Pancreas (tissue), 10 donors: Measurements from ENCODE around the gene PRSS27. TPM values are rescaled to one million over a fixed set of nuclear protein-coding genes. Genes with fewer than 3 reads are reported as not detected.

Experiments used
- ATAC-seq, 4 donors: fragments of 200-7000 bp; cut with Tn5 transposase; one replicate each; pipeline versions ENCODE4 v1.8.0 to v1.9.1; 2020; ENCODE audit warnings: mild to moderate bottlenecking in 4 of 4, moderate library complexity in 4 of 4
- DNase-seq, 6 donors: peaks; one replicate each; pipeline ENCODE4 v3.0.0-alpha.2; 2020
- FAIRE-seq: peaks from 2 replicates; lab custom pipeline; 2012; peaks lifted over from hg19 to GRCh38; lab: Jason Lieb, UNC
- H3K27ac ChIP-seq, 4 donors: fragments of 200-600 bp; sonication (generic); 1 replicate in 3 of 4; 2 replicates in 1 of 4; pipeline versions ENCODE4 v1.5.0 to v1.8.0; 2020
- H3K27me3 ChIP-seq, 4 donors: fragments of 200-600 bp; one replicate each; pipeline ENCODE4 v1.8.0; 2021
- H3K36me3 ChIP-seq, 3 donors: fragments of 200-600 bp; sonication (generic) in 1 of 3; one replicate each; pipeline versions ENCODE4 v1.5.0 to v1.8.0; 2020 to 2021
- H3K4me1 ChIP-seq, 3 donors: fragments of 200-600 bp; one replicate each; pipeline ENCODE4 v1.8.0; 2021
- H3K4me3 ChIP-seq, 4 donors: fragments of 200-600 bp; sonication (generic) in 2 of 4; one replicate each; pipeline versions ENCODE4 v1.5.0 to v1.8.0; 2020 to 2021
- H3K9me3 ChIP-seq, 4 donors: fragments of 200-600 bp; one replicate each; pipeline ENCODE4 v1.8.0; 2021
- WGBS, 2 donors: extraction: QIAGEN DNeasy Blood & Tissue Kit; methylation state at CpG; one replicate each; pipeline ENCODE4 v1.1.7; 2013; 5-methylcytosine and 5-hydroxymethylcytosine counted together
- intact Hi-C, 3 donors: fragments of 100-400 bp; cut with DNase I; formaldehyde crosslinking; loops; one replicate each; pipeline versions ENCODE4 v1.11.1 to v1.14.2; 2022
- polyA plus RNA-seq, 2 donors: library from polyadenylated mRNA; stranded (reverse); fragments of 200-250 nt; gene quantifications; one replicate each; pipeline ENCODE4 v1.2.3, GENCODE V29; 2013
- total RNA-seq, 6 donors: library from RNA; stranded (reverse); fragmentation: NEBNext Ultra II Directional in 4 of 6; extraction: Animal tissue kit (Norgen Biotek cat#: 25700) in 4 of 6; gene quantifications; one replicate each; pipeline versions ENCODE4 v1.2.1 to v1.2.4, GENCODE V29; 2021 to 2023
- TF ChIP-seq, protein P1 (sequence below), 4 donors: fragments of 200-600 bp; sonication (generic) in 3 of 4; IDR thresholded peaks; one replicate each; pipeline versions ENCODE4 v1.5.0 to v1.8.0; 2021; ENCODE audit warnings: antibody characterized with exemption in 4 of 4
- donor health status: healthy with polysubstance abuse.
- donor health status: DM: no; HTN: no; CAD: no; lungs with moderate emphysema.
- donor health status: DM: no; HTN: no; CAD: no.
- donor health status: control.
- donor health status: control.
- donor health status: Bipolar disorder and iron deficiency.
- donor health status: DM: yes; HTN: yes; CAD: no.
- donor health status: DM: no; HTN: no; CAD: no.
- donor health status: DM: no; HTN: no; CAD: no.
- donor health status: DM: yes; HTN: yes; CAD: no.

Gene PRSS27
- total and polyA plus RNA-seq, 8 donors: 0.22 to 2.1 (median 0.56) TPM

DNA sequence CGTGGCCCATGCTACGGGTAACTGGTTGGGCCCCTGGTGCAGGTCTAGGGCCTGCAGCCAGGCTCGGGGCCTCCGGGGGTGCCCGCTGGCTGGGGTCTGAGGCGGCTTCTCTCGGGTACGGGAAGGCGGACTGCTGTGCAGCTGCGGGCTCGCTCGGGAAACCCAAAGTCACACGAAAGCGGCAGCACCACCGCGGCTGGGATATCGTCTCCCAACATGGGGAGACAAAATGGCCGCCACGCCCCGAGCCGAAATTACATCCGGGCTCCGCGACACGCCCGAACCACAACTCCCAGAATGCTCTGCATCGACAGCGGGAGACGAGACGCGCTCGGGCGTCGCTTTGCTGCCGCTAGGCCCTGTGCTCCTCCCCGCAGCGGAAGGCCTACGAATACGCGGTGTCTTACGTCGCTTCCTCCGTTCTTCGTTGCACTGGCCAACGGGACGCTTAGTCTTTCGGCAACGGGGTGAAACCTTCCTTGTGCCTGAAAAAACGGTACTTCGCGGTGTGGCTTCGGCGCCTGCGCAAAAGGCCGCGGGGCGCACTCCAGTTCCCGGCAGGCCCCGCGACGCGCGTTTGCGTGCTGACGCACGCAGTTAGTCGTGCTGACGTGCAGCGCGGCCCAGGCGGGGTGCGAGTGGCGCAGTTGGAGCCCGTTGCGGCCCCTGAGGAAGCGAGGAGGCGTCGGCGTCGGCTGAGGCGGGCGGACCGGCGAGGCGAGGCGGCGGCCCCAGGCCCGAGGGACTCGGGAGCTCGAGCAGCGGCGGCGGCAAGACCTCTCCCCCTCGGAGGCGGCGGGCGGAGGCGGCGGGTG lies 32.2 kb upstream of the PRSS27 start, which contains the start of gene SRRM2:
Gene SRRM2 (plus strand): TSS at position 604 of the 815 bp plus-strand sequence. CDS start 3,727 bp downstream, outside the sequence.
- TF ChIP-seq, protein P1, sequence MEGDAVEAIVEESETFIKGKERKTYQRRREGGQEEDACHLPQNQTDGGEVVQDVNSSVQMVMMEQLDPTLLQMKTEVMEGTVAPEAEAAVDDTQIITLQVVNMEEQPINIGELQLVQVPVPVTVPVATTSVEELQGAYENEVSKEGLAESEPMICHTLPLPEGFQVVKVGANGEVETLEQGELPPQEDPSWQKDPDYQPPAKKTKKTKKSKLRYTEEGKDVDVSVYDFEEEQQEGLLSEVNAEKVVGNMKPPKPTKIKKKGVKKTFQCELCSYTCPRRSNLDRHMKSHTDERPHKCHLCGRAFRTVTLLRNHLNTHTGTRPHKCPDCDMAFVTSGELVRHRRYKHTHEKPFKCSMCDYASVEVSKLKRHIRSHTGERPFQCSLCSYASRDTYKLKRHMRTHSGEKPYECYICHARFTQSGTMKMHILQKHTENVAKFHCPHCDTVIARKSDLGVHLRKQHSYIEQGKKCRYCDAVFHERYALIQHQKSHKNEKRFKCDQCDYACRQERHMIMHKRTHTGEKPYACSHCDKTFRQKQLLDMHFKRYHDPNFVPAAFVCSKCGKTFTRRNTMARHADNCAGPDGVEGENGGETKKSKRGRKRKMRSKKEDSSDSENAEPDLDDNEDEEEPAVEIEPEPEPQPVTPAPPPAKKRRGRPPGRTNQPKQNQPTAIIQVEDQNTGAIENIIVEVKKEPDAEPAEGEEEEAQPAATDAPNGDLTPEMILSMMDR (IDR thresholded peaks at IDR 0.05): no peak
- Histone ChIP-seq H3K36me3 (peaks cover 0 to 4% (median 3%) of the 10 kb centered on the region in 3 donors), H3K27me3 (no peaks in the 10 kb centered on the region), H3K4me3 (peak within 1 kb of the TSS; percentile 52 to 95 (median 56)), H3K4me1 (peaks cover 10 to 24% (median 23%) of the 10 kb centered on the region in 3 donors), H3K9me3 (no peaks in the 10 kb centered on the region), H3K27ac (peak within 1 kb of the TSS; percentile 98 to 99 (median 98))
- DNase-seq (peak; percentile 92 to 97 (median 94)), ATAC-seq (peak; percentile 88 to 95 (median 92)), FAIRE-seq (no peak)
- intact Hi-C loops: no loop called here
- 1 to 2% methylated on average over 95 to 99 of the region's 99 CpGs for WGBS, 2 donors

GRCh38 chr16:2751577-2752034 lies 31.6 kb upstream of the PRSS27 start:
- FAIRE-seq (no peak), DNase-seq (peak in 3 of 6 donors; percentile 53 to 64 (median 62)), ATAC-seq (no peak)
- Histone ChIP-seq H3K27ac (peak overlapping the region; percentile 98 to 99 (median 98)), H3K4me1 (peaks cover 10 to 24% (median 23%) of the 10 kb centered on the region in 3 donors), H3K36me3 (no peaks in the 10 kb centered on the region), H3K27me3 (no peaks in the 10 kb centered on the region), H3K4me3 (peak overlapping the region; percentile 52 to 95 (median 56)), H3K9me3 (no peaks in the 10 kb centered on the region)
- intact Hi-C loops: no loop called here
- 64% methylated on average over 23 of the region's 23 CpGs for WGBS, 2 donors
- TF ChIP-seq, protein P1 (IDR thresholded peaks at IDR 0.05): no peak

DNA sequence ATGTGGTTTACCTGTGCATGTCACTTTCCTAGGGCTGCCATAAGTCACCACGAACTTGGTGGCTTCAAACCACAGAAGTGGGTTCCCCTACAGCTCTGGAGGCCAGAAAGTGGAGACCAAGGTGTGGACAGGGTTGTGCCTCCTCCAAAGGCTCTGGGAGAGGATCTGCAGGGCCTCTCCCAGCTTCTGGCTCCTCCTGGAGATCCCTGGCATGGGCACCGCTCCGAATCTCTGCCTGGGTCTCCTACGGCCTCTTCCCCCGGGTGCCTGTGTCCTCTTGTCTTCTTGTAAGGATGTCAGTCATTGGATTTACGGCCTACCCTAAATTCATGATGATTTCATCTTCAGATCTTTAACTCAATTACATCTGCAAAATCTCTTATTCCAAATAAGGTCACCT lies 29.9 kb upstream of the PRSS27 start:
- intact Hi-C loops: no loop called here
- TF ChIP-seq, protein P1 (IDR thresholded peaks at IDR 0.05): no peak
- DNase-seq (peak in 1 of 6 donors; percentile 39), ATAC-seq (no peak), FAIRE-seq (no peak)
- WGBS, 2 donors: 96 to 97% methylated on average over 6 of the region's 6 CpGs
- no peaks in the 10 kb centered on the region for H3K9me3 ChIP-seq
- no peaks in the 10 kb centered on the region for H3K27me3 ChIP-seq
- H3K4me3 ChIP-seq: no peak overlapping the region
- no peaks in the 10 kb centered on the region for H3K36me3 ChIP-seq
- peaks cover 9 to 11% (median 9%) of the 10 kb centered on the region in 3 donors for H3K4me1 ChIP-seq
- no peak overlapping the region for H3K27ac ChIP-seq

GRCh38 chr16:2749476-2749875 lies 29.5 kb upstream of the PRSS27 start:
- intact Hi-C loops: no loop called here
- DNase-seq (peak in 1 of 6 donors; percentile 47), FAIRE-seq (no peak), ATAC-seq (no peak)
- Histone ChIP-seq H3K4me1 (peaks cover 5 to 7% (median 5%) of the 10 kb centered on the region in 3 donors), H3K9me3 (no peaks in the 10 kb centered on the region), H3K4me3 (no peak overlapping the region), H3K27me3 (no peaks in the 10 kb centered on the region), H3K36me3 (no peaks in the 10 kb centered on the region), H3K27ac (no peak overlapping the region)
- TF ChIP-seq, protein P1 (IDR thresholded peaks at IDR 0.05): no peak
- WGBS, 2 donors: 97 to 98% methylated on average over 5 of the region's 5 CpGs
